ENCODE measurements around the gene ASTL.

ASTL gene

DNA sequence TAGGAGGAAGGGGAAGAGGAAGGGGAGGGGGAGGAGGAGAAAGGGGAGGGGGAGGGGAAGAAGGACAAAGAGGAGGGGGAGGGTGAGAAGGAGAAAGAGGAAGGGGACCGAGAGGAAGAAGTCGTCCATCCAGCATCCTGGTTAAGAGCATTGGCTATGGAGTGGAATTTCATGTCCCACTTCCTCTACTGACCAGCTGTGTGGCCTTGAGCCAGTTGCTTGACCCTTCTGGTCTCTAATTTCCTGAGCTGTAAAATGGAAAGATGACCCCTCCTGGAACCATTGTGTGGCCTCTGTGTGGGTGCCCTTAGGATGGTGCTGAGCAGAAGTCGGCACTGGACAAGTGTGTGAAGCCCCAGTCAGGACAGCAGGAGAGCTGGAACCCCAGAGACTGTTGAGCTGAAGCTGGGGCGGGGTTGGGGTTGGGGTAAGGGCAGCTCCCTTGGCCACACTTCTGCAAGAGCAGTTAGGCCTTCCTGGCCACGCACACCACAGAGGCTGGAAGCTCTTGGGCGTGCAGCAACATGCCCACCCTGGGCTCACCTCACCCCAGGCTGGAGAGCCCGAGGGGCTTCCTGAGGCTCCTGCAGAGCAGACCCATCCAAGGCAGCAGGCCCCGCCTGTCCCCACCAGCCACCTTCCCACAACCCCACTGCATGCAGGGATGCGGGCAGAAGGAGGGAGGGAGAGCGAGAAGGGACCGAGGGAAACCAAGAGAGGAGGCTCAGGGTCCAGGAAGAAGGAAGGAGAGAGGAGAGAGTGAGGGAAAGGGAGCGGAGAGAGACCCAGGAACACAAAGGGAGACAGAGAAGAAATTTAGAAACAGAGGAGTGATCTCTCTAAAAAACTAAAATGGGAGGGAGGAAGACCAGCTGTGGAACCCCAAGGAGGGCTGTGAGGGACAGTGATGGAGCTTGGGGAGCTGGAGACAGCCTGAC is 38.2 kb downstream of the ASTL start:
- Histone ChIP-seq H3K36me3 (ENCODE audit: control insufficient read depth in 2 of 2, insufficient read depth in 1 of 2, low read length in 2 of 2) (no peaks in the 10 kb centered on the region), H3K4me1 (ENCODE audit: control insufficient read depth, insufficient read depth, low read length) (no peaks in the 10 kb centered on the region), H3K9me3 (ENCODE audit: control insufficient read depth, insufficient read depth, low read depth, low read length) (no peaks in the 10 kb centered on the region), H3K27ac (ENCODE audit: extremely low read depth, low read depth, low read length) (no peak overlapping the region), H3K4me3 (ENCODE audit: low read depth, low read length) (no peak overlapping the region)
- POLR2A ChIA-PET = interaction anchor here (0.6 kb wide), 1 partner anchor 768 kb away, joined by 7 read pairs; no protein-coding TSS in a partner anchor
- CTCF ChIA-PET = interaction anchor here (1.5 kb wide), 1 partner anchor 74 kb away, joined by 3 read pairs; no protein-coding TSS in a partner anchor
- TF ChIP-seq ZNF202 (tag by site-specific recombination; IDR thresholded peaks at IDR 0.05; ENCODE audit: borderline replicate concordance) (no peak), ZBTB48 (tag by site-specific recombination; IDR thresholded peaks at IDR 0.05) (peak; percentile 84), TCF7L2 (IDR thresholded peaks at IDR 0.05; ENCODE audit: borderline replicate concordance, low read depth, low read length) (no peak), ZNF10 (tag by site-specific recombination; IDR thresholded peaks at IDR 0.05) (no peak), ZBTB8A (tag by site-specific recombination; IDR thresholded peaks at IDR 0.05) (peak; percentile 38), ZNF23 (tag by site-specific recombination; IDR thresholded peaks at IDR 0.05; ENCODE audit: borderline replicate concordance) (no peak), GLI4 (tag by site-specific recombination; IDR thresholded peaks at IDR 0.05) (no peak), ZNF521 (tag by site-specific recombination; IDR thresholded peaks at IDR 0.05) (no peak), ZBTB7A (tag by site-specific recombination; IDR thresholded peaks at IDR 0.05; ENCODE audit: low read depth) (no peak), SCRT1 (tag by site-specific recombination; IDR thresholded peaks at IDR 0.05; ENCODE audit: borderline replicate concordance) (no peak), ZSCAN30 (tag by site-specific recombination; IDR thresholded peaks at IDR 0.05) (no peak), ZNF146 (tag by site-specific recombination; IDR thresholded peaks at IDR 0.05) (no peak), ZNF600 (tag by site-specific recombination; IDR thresholded peaks at IDR 0.05) (no peak), ZFP41 (tag by site-specific recombination; IDR thresholded peaks at IDR 0.05; ENCODE audit: borderline replicate concordance) (no peak), ZNF366 (tag by site-specific recombination; conservative IDR thresholded peaks at IDR 0.05) (peak; percentile 40; the same call in 1 of the 2 replicates), IKZF3 (tag by site-specific recombination; IDR thresholded peaks at IDR 0.05) (no peak), ZIC2 (tag by site-specific recombination; IDR thresholded peaks at IDR 0.05) (peak; percentile 76), HOXA7 (CRISPR knock-in tag; IDR thresholded peaks at IDR 0.05; ENCODE audit: borderline replicate concordance) (no peak), MZF1 (tag by site-specific recombination; IDR thresholded peaks at IDR 0.05; ENCODE audit: borderline replicate concordance) (no peak), GLIS1 (tag by site-specific recombination; IDR thresholded peaks at IDR 0.05) (peak; percentile 46; the same call in 1 of the 2 replicates), ZXDB (tag by site-specific recombination; IDR thresholded peaks at IDR 0.05) (no peak), ZNF560 (tag by site-specific recombination; IDR thresholded peaks at IDR 0.05; ENCODE audit: borderline replicate concordance) (no peak), ZNF391 (tag by site-specific recombination; IDR thresholded peaks at IDR 0.05; ENCODE audit: borderline replicate concordance, low read depth) (no peak), ZNF341 (tag by site-specific recombination; IDR thresholded peaks at IDR 0.05; ENCODE audit: low read depth) (peak; percentile 50; the same call in 1 of the 2 replicates), ZNF768 (tag by site-specific recombination; IDR thresholded peaks at IDR 0.05) (0 out of 2 replicates have a peak, but pooled peaks have one; percentile 18), PRDM1 (tag by site-specific recombination; IDR thresholded peaks at IDR 0.05) (peak; percentile 72), ZNF132 (tag by site-specific recombination; IDR thresholded peaks at IDR 0.05; ENCODE audit: borderline replicate concordance) (no peak), GLIS2 (tag by site-specific recombination; IDR thresholded peaks at IDR 0.05) (peak; percentile 40; the same call in 1 of the 2 replicates)
- TF ChIP-seq, protein P1, sequence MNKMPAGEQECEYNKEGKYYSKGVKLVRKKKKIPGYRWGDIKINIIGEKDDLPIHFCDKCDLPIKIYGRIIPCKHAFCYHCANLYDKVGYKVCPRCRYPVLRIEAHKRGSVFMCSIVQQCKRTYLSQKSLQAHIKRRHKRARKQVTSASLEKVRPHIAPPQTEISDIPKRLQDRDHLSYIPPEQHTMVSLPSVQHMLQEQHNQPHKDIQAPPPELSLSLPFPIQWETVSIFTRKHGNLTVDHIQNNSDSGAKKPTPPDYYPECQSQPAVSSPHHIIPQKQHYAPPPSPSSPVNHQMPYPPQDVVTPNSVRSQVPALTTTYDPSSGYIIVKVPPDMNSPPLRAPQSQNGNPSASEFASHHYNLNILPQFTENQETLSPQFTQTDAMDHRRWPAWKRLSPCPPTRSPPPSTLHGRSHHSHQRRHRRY (tag by site-specific recombination; IDR thresholded peaks at IDR 0.05) = no peak
- TF ChIP-seq, protein P2, sequence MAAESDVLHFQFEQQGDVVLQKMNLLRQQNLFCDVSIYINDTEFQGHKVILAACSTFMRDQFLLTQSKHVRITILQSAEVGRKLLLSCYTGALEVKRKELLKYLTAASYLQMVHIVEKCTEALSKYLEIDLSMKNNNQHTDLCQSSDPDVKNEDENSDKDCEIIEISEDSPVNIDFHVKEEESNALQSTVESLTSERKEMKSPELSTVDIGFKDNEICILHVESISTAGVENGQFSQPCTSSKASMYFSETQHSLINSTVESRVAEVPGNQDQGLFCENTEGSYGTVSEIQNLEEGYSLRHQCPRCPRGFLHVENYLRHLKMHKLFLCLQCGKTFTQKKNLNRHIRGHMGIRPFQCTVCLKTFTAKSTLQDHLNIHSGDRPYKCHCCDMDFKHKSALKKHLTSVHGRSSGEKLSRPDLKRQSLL (tag by site-specific recombination; IDR thresholded peaks at IDR 0.05) = no peak
- TF ChIP-seq, protein P3, sequence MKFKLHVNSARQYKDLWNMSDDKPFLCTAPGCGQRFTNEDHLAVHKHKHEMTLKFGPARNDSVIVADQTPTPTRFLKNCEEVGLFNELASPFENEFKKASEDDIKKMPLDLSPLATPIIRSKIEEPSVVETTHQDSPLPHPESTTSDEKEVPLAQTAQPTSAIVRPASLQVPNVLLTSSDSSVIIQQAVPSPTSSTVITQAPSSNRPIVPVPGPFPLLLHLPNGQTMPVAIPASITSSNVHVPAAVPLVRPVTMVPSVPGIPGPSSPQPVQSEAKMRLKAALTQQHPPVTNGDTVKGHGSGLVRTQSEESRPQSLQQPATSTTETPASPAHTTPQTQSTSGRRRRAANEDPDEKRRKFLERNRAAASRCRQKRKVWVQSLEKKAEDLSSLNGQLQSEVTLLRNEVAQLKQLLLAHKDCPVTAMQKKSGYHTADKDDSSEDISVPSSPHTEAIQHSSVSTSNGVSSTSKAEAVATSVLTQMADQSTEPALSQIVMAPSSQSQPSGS (tag by site-specific recombination; IDR thresholded peaks at IDR 0.05; ENCODE audit: low read depth) = no peak
- TF ChIP-seq, protein P4, sequence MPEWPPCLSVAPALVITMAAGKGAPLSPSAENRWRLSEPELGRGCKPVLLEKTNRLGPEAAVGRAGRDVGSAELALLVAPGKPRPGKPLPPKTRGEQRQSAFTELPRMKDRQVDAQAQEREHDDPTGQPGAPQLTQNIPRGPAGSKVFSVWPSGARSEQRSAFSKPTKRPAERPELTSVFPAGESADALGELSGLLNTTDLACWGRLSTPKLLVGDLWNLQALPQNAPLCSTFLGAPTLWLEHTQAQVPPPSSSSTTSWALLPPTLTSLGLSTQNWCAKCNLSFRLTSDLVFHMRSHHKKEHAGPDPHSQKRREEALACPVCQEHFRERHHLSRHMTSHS (tag by site-specific recombination; IDR thresholded peaks at IDR 0.05) = no peak

Measured in HEK293 (cell line).